Bladder microvascular endothelial cell (primary cell): ENCODE results near the gene TFB1M. TPM values are rescaled to one million over a fixed set of nuclear protein-coding genes. Genes with fewer than 3 reads are reported as not detected.

Experiments
- total RNA-seq: library from RNA; depleted of rRNA; stranded (reverse); fragments of >200 nt; gene quantifications from 2 replicates; pipeline ENCODE4 v1.2.3, GENCODE V29; 2014

Gene TFB1M
- 14.4 and 23.2 TPM in 2 replicates for total RNA-seq

DNA sequence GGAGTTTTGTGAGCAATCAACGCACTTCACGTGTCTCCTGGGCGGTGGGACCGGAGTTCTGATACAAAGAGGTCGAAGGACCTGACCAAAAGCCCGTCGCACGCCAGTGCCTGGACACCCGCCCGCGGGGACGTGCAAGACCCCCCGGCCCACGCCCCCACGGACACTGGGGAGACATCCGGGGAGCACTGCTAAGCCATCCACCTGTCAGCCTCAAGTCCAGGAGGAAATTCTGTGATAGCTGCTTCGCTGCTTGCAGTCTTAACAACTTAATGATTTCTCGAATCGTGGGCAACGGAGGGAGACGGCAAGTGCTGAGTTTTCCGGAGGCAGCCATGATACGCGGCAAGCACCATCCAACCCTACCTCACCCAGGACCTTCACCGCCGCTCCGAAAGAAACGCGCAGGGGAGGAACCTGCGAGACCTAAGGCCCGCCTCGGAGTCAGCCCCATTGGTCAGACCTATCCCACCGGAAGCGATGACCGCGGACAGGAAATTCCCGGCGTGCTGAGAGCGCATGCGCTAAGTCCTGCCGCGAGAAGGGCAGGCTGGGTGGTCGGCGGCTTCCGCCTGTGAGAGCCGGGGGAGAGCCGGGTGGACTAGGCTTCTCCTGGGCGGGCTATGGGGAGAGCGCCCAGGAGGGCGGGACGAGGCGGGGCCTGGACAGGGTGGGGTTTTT is at the start of gene TFB1M:
Gene TFB1M, minus strand, starts transcription at position 393 of the 681 bp plus-strand sequence. Its CDS starts 56 bp downstream, at position 337.

DNA sequence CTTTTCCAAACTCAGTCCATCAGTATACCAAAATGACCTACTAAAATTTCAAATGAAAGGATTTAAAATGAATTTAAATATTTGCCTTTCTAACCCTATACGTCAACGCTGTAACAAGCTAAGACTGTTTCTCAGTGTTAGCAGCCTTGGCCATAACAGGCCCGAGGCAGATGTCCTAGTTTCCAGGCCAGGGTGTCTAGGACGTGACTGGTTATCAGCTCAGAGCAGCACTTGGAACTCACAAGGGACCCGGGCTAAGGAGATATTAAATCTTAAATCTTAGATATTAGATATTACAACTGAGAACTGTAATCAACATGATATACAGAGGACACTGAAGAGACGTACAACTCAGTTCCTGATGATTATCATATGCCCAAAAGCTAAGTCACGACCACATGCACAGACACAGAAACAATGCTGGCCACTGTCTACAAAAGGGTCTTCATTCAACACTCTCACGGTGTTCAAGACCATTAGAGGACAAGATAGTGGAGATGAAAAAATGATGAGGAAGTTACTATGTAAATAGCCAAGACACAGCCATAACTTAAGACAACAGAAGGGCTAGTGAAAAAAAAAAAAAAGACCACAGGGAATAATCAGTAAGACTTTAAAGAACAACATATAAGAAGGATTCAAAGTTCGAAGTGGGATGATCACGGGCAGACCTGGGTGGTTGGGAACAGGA is 50.8 kb downstream of the TFB1M start, which contains the start of gene CLDN20:
Gene CLDN20, plus strand, starts transcription at position 641 of the 691 bp plus-strand sequence. CDS start 11,707 bp downstream, outside the sequence.

Other genes starting within 250 kb of the TFB1M start
- gene CLDN20, start 50.5 kb downstream of the TFB1M start, total RNA-seq, result not detected in 2 replicates
- gene NOX3, start 141.4 kb upstream of the TFB1M start, total RNA-seq, result not detected in 2 replicates